ENCODE measurements around the gene ZNF93. TPM values are rescaled to one million over a fixed set of nuclear protein-coding genes. Genes with fewer than 3 reads are reported as not detected.

The ZNF93 gene
- polyA plus RNA-seq, 3 donors = 2.4 to 4.6 (median 2.8) TPM

DNA sequence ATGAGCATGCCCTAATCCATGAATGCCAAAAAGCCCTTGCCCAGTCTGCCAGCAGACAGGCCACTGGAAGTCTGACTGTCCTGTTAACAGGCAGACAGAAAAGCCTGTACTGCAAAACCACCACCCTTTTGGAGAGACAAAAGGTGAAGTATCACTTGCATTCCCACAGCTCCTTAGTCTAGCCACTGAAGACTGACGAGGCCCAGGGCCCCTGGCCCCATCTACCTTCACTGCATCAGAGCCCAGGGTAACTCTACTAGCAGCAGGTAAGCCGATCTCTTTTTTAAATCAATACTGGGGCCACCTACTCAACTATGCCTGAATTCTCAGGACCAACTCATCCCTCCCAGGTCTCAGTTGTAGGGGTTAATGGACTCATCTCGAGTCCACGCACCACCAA is 45.5 kb downstream of the ZNF93 start:
- TF ChIP-seq, protein P1, sequence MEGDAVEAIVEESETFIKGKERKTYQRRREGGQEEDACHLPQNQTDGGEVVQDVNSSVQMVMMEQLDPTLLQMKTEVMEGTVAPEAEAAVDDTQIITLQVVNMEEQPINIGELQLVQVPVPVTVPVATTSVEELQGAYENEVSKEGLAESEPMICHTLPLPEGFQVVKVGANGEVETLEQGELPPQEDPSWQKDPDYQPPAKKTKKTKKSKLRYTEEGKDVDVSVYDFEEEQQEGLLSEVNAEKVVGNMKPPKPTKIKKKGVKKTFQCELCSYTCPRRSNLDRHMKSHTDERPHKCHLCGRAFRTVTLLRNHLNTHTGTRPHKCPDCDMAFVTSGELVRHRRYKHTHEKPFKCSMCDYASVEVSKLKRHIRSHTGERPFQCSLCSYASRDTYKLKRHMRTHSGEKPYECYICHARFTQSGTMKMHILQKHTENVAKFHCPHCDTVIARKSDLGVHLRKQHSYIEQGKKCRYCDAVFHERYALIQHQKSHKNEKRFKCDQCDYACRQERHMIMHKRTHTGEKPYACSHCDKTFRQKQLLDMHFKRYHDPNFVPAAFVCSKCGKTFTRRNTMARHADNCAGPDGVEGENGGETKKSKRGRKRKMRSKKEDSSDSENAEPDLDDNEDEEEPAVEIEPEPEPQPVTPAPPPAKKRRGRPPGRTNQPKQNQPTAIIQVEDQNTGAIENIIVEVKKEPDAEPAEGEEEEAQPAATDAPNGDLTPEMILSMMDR (IDR thresholded peaks at IDR 0.05) = no peak
- H3K27me3 ChIP-seq (ENCODE audit: control insufficient read depth in 2 of 2, insufficient read depth in 2 of 2, low read length in 2 of 2) = no peaks in the 10 kb centered on the region
- H3K4me3 ChIP-seq (replicated peaks in 1 of 3; ENCODE audit: low read depth in 2 of 3, low read length in 3 of 3) = no peak overlapping the region
- 76% methylated on average over 3 of the region's 4 CpGs for WGBS (ENCODE audit: insufficient coverage)
- H3K27ac ChIP-seq (ENCODE audit: low read depth in 1 of 2, low read length in 2 of 2) = no peak overlapping the region
- H4K20me1 ChIP-seq (ENCODE audit: insufficient read depth, low read length) = no peaks in the 10 kb centered on the region
- no peak overlapping the region for H3K9ac ChIP-seq (ENCODE audit: insufficient read depth, low read length, poor library complexity, severe bottlenecking)
- H3K9me3 Mint-ChIP-seq = peaks cover 7 to 41% (median 32%) of the 10 kb centered on the region in 7 donors
- H3K27me3 Mint-ChIP-seq (ENCODE audit: low read depth in 3 of 3) = no peaks in the 10 kb centered on the region
- H3K9me3 ChIP-seq (replicated peaks in 1 of 2; ENCODE audit: control insufficient read depth in 1 of 2, insufficient read depth in 1 of 2, low read length in 2 of 2) = peaks cover 86 to 98% of the 10 kb centered on the region in 2 donors
- no peak overlapping the region for H2AFZ ChIP-seq (ENCODE audit: insufficient read depth, low read depth, low read length, poor library complexity, severe bottlenecking)
- intact Hi-C loops (cut with micrococcal nuclease) = no loop called here
- no peak overlapping the region for H3K4me3 Mint-ChIP-seq
- no peaks in the 10 kb centered on the region for H3K4me1 ChIP-seq (ENCODE audit: control insufficient read depth in 1 of 2, insufficient read depth in 2 of 2, low read length in 2 of 2)
- H3K36me3 Mint-ChIP-seq = no peaks in the 10 kb centered on the region
- no peak overlapping the region for H3K4me2 ChIP-seq (replicated peaks; ENCODE audit: extremely low read depth, low read length, poor library complexity, severe bottlenecking)
- no peaks in the 10 kb centered on the region for H3K36me3 ChIP-seq (replicated peaks in 1 of 2; ENCODE audit: control insufficient read depth in 1 of 2, insufficient read depth in 2 of 2, low read length in 2 of 2)
- no peaks in the 10 kb centered on the region for H3K4me1 Mint-ChIP-seq
- H3K27ac Mint-ChIP-seq = no peak overlapping the region
- H3K79me2 ChIP-seq (ENCODE audit: insufficient read depth, low read length) = no peaks in the 10 kb centered on the region
- DNase-seq = no peak

DNA sequence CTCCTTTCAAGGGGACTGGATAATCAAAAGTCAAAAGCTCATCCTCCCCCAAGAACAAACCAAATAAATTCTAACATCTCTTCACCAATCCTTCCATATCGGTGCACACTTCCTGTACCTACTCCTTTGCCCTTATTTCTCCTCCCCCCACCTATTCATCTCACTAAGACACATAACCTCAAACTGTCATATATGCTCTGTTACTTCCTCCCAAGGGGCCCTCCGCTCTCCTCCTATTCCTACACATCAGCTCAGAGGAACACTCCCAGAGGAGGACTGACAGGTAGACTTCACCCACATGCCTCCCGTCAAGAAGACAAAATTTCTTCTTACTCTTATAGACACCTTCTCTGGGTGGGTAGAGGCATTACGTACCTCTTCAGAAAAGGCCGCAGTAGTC is 48.1 kb downstream of the ZNF93 start:
- no peaks in the 10 kb centered on the region for H4K20me1 ChIP-seq (ENCODE audit: insufficient read depth, low read length)
- Mint-ChIP-seq H3K36me3 (no peaks in the 10 kb centered on the region), H3K4me1 (no peaks in the 10 kb centered on the region), H3K27me3 (ENCODE audit: low read depth in 3 of 3) (no peaks in the 10 kb centered on the region), H3K27ac (no peak overlapping the region), H3K9me3 (peaks cover 16 to 37% (median 20%) of the 10 kb centered on the region in 7 donors), H3K4me3 (no peak overlapping the region)
- no peaks in the 10 kb centered on the region for H3K36me3 ChIP-seq (replicated peaks in 1 of 2; ENCODE audit: control insufficient read depth in 1 of 2, insufficient read depth in 2 of 2, low read length in 2 of 2)
- no peak for DNase-seq
- peaks cover 78 to 82% of the 10 kb centered on the region in 2 donors for H3K9me3 ChIP-seq (replicated peaks in 1 of 2; ENCODE audit: control insufficient read depth in 1 of 2, insufficient read depth in 1 of 2, low read length in 2 of 2)
- no peaks in the 10 kb centered on the region for H3K79me2 ChIP-seq (ENCODE audit: insufficient read depth, low read length)
- intact Hi-C loops (cut with micrococcal nuclease) = no loop called here
- no peak overlapping the region for H3K9ac ChIP-seq (ENCODE audit: insufficient read depth, low read length, poor library complexity, severe bottlenecking)
- H3K4me1 ChIP-seq (ENCODE audit: control insufficient read depth in 1 of 2, insufficient read depth in 2 of 2, low read length in 2 of 2) = no peaks in the 10 kb centered on the region
- TF ChIP-seq, protein P1 (IDR thresholded peaks at IDR 0.05) = no peak
- whole genome bisulfite sequencing (ENCODE audit: insufficient coverage) = 87% methylated on average over 3 of the region's 5 CpGs
- no peak overlapping the region for H3K4me3 ChIP-seq (replicated peaks in 1 of 3; ENCODE audit: low read depth in 2 of 3, low read length in 3 of 3)
- no peak overlapping the region for H3K4me2 ChIP-seq (replicated peaks; ENCODE audit: extremely low read depth, low read length, poor library complexity, severe bottlenecking)
- no peak overlapping the region for H3K27ac ChIP-seq (ENCODE audit: low read depth in 1 of 2, low read length in 2 of 2)
- H3K27me3 ChIP-seq (ENCODE audit: control insufficient read depth in 2 of 2, insufficient read depth in 2 of 2, low read length in 2 of 2) = no peaks in the 10 kb centered on the region
- no peak overlapping the region for H2AFZ ChIP-seq (ENCODE audit: insufficient read depth, low read depth, low read length, poor library complexity, severe bottlenecking)

All from CD14-positive monocyte (primary cell).